Renal cortex interstitium (tissue), 11 donors: ENCODE measurements around the gene KRTAP1-5. TPM values are rescaled to one million over a fixed set of nuclear protein-coding genes. Genes with fewer than 3 reads are reported as not detected.

Experiments
- DNase-seq, 11 donors: peaks; one replicate each; pipeline ENCODE4 v3.0.0-alpha.2; 2013; ENCODE audit warnings: low read depth in 9 of 11, low spot score in 4 of 11; ENCODE audit errors: extremely low read depth in 1 of 11
- polyA plus RNA-seq, 3 donors: library from polyadenylated mRNA; unstranded; fragments of 120-200 nt; gene quantifications; one replicate each; pipeline ENCODE4 v1.2.1, GENCODE V29; 2013; ENCODE audit not compliant: insufficient read length in 3 of 3

The KRTAP1-5 gene
- polyA plus RNA-seq, 3 donors = not detected

- no peak for DNase-seq
Observed at GRCh38 chr17:40980117-40980516, 46.9 kb downstream of the KRTAP1-5 start.

DNA sequence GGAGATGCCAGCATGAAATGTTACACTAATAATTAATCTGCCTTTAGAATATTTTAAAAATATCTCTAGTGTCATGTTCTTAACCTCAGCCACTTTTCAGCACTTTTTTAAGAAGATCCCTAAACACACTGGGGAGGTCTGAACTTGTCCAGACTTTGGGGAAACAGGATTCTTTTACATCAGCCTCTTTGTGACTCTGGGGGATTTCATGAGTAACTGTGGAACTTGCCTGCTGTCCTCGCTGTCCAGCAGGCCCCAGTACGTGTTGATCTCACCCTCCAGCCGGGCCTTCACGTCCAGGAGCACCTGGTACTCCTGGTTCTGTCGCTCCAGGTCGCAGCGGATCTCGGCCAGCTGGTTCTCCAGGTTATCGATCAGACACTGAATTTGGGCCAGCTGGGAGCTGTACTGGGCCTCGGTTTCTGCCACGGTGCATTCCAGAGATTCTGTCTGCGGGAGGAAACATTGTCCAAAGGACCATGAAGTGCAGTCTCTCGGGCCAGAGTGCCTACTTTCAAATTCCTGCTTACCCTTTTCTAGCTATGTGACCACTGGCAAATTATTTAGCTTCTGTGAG is 48.3 kb downstream of the KRTAP1-5 start:
- no peak for DNase-seq

Other genes with a start within 250 kb of the KRTAP1-5 start
- gene KRT27, start 244.7 kb downstream of the KRTAP1-5 start, polyA plus RNA-seq = not detected
- not detected for gene KRT28, start 227.2 kb downstream of the KRTAP1-5 start, polyA plus RNA-seq
- 10 to 100 TPM; 47.1 to 49.5 (median 48.5) TPM for gene KRT10, start 204.6 kb downstream of the KRTAP1-5 start, polyA plus RNA-seq
- gene KRT12, start 160.0 kb downstream of the KRTAP1-5 start, polyA plus RNA-seq = not detected
- gene KRT20, start 142.0 kb downstream of the KRTAP1-5 start, polyA plus RNA-seq = under 1 TPM in 2 of 3 donors, not detected in 1; 0.11 to 0.19 TPM
- gene KRT23, start 89.6 kb downstream of the KRTAP1-5 start, polyA plus RNA-seq = 1 to 10 TPM in 1 of 3 donors, under 1 TPM in 2; 0.80 to 1.4 (median 0.94) TPM
- not detected for gene KRT39, start 60.3 kb downstream of the KRTAP1-5 start, polyA plus RNA-seq
- not detected for gene KRT40, start 42.9 kb downstream of the KRTAP1-5 start, polyA plus RNA-seq
- gene KRTAP3-3, start 33.0 kb downstream of the KRTAP1-5 start, polyA plus RNA-seq = not detected
- not detected for gene KRTAP3-2, start 27.3 kb downstream of the KRTAP1-5 start, polyA plus RNA-seq
- not detected for gene KRTAP3-1, start 18.1 kb downstream of the KRTAP1-5 start, polyA plus RNA-seq
- not detected for gene KRTAP1-4, start 3.0 kb upstream of the KRTAP1-5 start, polyA plus RNA-seq
- not detected for gene KRTAP1-3, start 7.7 kb upstream of the KRTAP1-5 start, polyA plus RNA-seq
- not detected for gene KRTAP1-1, start 14.2 kb upstream of the KRTAP1-5 start, polyA plus RNA-seq
- gene KRTAP2-1, start 20.1 kb upstream of the KRTAP1-5 start, polyA plus RNA-seq = not detected
- not detected for gene KRTAP2-2, start 28.0 kb upstream of the KRTAP1-5 start, polyA plus RNA-seq
- gene KRTAP2-3, start 32.9 kb upstream of the KRTAP1-5 start, polyA plus RNA-seq = not detected
- not detected for gene KRTAP2-4, start 38.7 kb upstream of the KRTAP1-5 start, polyA plus RNA-seq
- not detected for gene KRTAP4-7, start 56.9 kb upstream of the KRTAP1-5 start, polyA plus RNA-seq
- not detected for gene KRTAP4-8, start 70.9 kb upstream of the KRTAP1-5 start, polyA plus RNA-seq
- gene KRTAP4-16, start 75.0 kb upstream of the KRTAP1-5 start, polyA plus RNA-seq = not detected
- not detected for gene KRTAP4-9, start 78.2 kb upstream of the KRTAP1-5 start, polyA plus RNA-seq
- gene KRTAP4-11, start 91.2 kb upstream of the KRTAP1-5 start, polyA plus RNA-seq = not detected
- not detected for gene KRTAP4-12, start 97.0 kb upstream of the KRTAP1-5 start, polyA plus RNA-seq
- not detected for gene KRTAP4-6, start 113.3 kb upstream of the KRTAP1-5 start, polyA plus RNA-seq
- not detected for gene KRTAP4-5, start 122.6 kb upstream of the KRTAP1-5 start, polyA plus RNA-seq
- not detected for gene KRTAP4-4, start 133.5 kb upstream of the KRTAP1-5 start, polyA plus RNA-seq
- gene KRTAP4-3, start 141.0 kb upstream of the KRTAP1-5 start, polyA plus RNA-seq = not detected
- not detected for gene KRTAP4-2, start 151.0 kb upstream of the KRTAP1-5 start, polyA plus RNA-seq
- gene KRTAP4-1, start 157.7 kb upstream of the KRTAP1-5 start, polyA plus RNA-seq = not detected
- not detected for gene KRTAP9-1, start 162.7 kb upstream of the KRTAP1-5 start, polyA plus RNA-seq
- not detected for gene KRTAP9-2, start 199.4 kb upstream of the KRTAP1-5 start, polyA plus RNA-seq
- not detected for gene KRTAP9-3, start 205.2 kb upstream of the KRTAP1-5 start, polyA plus RNA-seq
- gene KRTAP9-8, start 210.8 kb upstream of the KRTAP1-5 start, polyA plus RNA-seq = not detected
- not detected for gene KRTAP9-4, start 222.5 kb upstream of the KRTAP1-5 start, polyA plus RNA-seq
- gene KRTAP9-9, start 228.2 kb upstream of the KRTAP1-5 start, polyA plus RNA-seq = not detected
- gene KRTAP9-6, start 238.2 kb upstream of the KRTAP1-5 start, polyA plus RNA-seq = under 1 TPM in 1 of 3 donors, not detected in 2; 0.19 TPM
- gene KRTAP9-7, start 248.5 kb upstream of the KRTAP1-5 start, polyA plus RNA-seq = not detected